Stimulated activated CD8-positive, alpha-beta memory T cell treated with anti-CD3 and anti-CD28 coated beads, Interleukin-12 subunit alpha, Interleukin-12 subunit beta, amount 100 ng/mL, for 24 hours (primary cell): ENCODE results near the gene CDC37.
A peak's percentile ranks its signal among the peaks of the same experiment; 100 is the strongest.

Experiments
- DNase-seq: peaks from one replicate; pipeline ENCODE4 v3.0.0-alpha.2; 2020; ENCODE audit errors: extremely low read depth

CDC37 gene

DNA sequence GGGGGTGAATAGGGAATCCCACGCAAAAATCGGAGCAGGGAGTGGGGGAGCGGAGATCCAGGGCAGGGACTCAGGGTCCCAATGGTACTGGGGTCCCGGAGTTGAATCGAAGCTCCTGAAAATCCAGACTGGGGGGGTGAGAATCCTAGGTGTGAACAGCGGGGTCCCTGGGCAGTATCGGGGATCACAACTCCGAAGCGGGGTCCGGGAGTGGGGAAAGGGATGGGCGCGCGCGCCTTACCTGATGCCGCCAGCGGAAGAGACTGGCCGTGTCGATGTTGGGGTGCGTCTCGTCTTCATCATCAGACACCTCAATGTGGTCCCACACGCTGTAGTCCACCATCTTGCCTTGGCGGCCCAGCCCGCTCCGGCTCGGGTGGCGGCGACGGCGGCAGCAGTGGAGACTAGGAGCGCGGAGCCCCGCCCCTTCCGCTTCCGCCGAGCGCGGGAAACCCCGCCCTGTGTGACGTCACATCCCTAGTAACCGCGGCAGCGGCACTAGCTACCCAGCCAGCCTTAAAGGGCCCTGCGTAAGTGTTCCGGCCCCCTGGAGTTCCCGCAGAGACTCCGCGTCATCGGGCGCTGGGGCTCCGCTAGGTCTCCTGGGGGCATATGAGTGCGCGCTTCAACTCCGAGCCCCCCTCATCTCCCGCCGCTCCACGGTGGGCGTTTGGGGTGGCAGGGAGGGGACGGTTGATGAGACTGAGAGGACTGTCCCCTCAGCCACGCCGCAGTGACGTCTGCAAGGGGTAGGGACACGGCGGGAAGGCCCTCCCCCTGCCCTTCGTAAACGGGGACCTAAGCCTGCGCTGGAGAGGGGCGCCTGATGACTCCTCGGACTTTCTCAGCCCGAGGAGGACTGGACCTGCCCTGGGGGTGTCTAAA, at the start of gene CDC37:
CDC37 (minus strand) TSS at position 406 of the 885 bp plus-strand sequence; CDS start at position 343, 63 bp downstream.
- DNase-seq: peak; percentile 96

DNA sequence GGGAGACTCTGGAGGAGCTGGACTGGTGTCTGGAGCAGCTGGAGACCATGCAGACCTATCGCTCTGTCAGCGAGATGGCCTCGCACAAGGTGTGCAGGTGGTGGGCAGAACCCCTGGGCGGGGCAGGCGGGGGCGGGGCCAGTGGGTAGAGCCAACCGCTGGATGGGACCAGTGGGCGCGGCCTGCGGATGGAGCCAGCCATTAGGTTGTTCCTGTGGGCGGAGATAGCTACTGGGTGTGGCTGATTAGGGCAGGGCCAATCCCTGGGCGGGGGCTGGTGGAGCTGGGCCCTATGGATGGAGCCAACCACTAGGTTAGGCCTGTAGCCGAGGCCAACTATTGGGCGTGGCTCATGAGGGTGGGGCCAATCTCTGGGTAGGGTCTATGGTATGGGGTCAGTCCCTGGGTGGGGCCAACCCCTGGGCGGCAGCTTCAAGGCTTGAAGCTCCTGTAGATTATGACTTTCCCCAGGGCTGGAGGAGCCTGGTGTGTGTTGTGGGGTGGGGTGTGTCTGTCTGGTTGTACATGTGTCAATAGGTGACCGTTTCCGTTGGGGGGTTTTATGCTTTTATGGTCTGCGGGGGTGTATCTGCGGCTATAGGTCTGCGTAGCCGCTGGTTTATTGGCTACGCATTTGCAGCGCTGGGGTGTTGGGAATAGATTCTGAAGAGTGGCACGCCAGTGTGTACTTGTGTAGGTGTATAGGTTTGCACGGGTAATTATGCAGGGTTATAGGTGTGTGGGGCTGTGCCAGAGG, 47.7 kb upstream of the CDC37 start:
- no peak for DNase-seq

DNA sequence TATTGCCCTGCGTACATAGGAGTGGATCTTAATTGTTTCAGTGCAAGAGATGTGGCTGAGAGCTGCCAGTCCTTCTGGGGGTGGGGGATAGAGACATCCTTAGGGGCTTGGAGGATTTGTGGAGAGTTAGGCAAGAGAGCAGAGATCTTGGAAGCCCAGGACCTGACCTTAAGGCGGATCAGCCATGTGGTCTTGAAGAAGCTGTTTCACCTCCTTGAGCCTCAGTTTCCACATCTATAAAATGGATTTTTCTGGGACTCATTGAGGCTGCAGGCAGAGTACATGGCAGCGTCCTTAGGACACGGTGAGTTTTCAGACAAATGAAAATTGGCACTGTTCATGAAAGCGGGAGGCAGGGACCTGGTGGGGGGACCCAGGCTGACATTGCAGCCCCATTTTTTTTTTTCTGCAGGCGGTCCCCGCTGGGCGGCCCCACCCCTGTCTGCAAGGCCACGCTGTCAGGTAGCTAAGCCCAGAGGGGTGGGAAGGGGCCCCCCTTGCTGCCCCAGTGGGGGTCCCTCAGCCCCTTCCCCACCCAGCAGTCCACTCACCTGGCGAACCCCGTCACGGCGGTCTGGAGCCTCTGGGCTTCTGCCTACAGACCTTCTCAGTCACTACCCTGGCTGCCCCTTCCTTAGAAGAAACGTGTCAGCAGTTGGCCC, 47.0 kb upstream of the CDC37 start:
- no peak for DNase-seq

DNA sequence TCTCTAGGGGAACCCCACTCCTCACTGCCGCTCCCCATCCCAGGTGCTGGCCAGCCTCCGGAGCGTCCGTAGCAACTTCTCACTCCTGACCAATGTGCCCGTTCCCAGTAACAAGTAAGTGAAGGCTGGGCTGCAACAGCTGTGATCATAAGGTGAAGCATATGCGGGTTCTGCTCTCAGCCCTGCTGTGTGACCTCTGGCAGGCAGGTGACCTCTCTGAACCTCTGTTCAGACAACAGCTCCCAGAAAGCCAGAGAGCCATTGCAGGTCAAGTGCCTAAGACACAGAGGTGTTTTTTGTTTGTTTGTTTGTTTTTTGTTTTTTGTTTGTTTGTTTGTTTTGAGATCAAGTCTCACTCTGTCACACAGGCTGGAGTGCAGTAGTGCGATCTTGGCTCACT, 45.7 kb upstream of the CDC37 start:
- DNase-seq: no peak

DNA sequence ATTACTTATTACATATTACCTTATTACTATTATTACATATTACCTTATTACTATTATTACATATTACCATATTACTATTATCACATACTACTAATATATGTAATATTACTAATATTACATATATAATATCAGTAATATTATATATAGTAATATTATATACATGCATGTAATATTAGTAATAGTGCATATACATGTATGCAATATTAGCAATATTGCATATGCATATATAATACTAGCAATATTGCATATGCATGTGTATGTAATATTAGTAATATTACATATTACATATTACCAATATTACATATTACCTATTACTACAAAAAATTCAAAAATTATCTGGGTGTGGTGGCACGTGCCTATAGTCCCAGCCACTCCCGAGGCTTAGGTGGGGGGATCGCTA, 39.4 kb upstream of the CDC37 start:
- no peak for DNase-seq

DNA sequence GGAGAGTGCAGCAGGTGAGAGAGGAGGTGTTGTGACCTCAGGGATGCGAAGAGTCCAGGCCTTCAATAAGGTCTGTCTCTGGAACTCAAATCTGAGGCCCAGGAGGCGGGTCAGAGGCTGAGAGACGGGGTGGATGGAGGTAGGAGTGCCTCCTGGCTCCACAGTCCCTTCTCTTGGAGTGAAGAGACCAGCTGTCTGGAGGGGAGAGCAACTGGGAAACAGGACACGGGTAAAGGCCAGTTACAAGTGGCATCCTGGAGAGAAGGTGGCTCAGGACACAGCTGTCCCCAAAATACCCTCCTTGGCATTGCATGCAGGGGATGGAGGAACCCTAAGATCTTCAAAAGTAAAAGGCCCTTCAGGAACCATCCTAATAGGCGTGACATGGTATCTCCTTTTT, 36.2 kb upstream of the CDC37 start:
- DNase-seq: no peak

DNA sequence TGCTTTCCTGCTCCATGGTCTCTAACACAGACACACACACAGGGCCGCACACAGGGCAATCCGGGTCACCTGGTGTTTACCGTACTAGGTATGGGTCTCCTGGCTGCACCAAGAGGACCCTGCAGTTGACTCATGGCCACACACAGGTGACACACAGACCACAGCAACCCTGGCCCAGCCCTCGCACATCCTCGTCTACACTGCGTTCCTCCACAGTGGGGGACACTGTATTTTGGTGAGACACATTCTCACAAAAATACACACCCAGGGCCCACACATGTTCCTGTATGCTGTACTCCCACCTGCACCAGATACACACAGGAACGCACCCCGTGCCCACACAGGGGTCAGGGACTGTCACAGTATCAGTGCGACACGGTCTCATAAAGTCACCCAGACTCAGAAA, 29.8 kb upstream of the CDC37 start:
- DNase-seq: no peak

DNA sequence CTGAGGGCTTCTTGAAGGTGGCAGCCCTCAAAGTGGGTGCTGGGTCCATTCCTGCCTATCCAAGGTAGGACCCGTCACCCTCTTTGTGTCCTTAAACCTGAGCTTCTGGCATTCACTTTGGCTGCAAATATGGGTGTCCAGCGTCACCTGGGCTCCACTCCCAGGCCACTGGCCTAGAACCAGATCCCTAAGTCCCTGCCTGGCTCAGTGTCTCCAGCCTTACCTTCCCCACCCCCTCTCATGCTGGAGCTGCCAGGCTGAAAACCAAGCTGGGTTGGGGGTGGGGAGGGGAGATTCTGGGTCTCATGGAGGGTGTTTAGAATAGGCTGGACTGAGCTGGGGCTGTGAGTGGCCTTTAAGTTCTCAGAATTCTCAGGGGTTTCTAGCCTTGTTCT, 29.4 kb upstream of the CDC37 start:
- no peak for DNase-seq

DNA sequence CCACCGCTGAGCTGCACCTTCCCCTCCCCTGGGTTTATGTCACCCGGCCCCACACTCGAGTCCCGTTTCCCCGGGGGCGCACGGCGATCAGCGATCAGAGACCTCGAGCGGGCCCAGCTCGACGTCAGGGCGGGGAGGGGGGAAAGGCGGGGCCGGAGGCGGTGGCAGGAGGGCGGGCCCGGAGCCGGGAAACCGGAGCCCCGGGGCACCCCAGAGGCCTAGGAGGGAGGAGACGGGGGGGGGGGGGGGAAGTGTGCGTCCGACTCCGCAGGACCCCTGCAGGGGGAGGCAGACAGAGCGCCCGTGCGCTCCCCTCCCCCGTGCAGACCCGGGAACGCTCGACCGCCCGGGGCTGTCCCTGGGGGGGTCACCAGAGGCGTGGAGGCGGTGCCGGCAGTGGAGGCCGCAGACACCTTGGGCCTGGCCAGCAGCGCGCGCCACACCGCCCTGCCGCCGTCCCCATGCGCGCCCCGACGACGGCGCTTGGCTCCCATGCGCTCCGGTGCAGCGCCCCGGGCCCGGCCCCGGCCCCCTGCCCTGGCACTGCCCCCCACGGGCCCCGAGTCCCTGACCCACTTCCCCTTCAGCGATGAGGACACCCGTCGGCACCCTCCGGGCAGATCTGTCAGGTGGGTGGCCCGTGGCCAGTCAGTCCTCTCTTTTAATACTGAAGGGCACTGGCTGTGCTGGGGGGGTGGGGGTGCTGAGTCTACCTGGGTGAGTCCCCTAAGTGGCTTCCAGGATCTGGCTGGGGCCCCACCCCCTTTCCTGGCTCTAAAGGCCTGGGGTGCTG, 28.8 kb upstream of the CDC37 start:
- DNase-seq: no peak

DNA sequence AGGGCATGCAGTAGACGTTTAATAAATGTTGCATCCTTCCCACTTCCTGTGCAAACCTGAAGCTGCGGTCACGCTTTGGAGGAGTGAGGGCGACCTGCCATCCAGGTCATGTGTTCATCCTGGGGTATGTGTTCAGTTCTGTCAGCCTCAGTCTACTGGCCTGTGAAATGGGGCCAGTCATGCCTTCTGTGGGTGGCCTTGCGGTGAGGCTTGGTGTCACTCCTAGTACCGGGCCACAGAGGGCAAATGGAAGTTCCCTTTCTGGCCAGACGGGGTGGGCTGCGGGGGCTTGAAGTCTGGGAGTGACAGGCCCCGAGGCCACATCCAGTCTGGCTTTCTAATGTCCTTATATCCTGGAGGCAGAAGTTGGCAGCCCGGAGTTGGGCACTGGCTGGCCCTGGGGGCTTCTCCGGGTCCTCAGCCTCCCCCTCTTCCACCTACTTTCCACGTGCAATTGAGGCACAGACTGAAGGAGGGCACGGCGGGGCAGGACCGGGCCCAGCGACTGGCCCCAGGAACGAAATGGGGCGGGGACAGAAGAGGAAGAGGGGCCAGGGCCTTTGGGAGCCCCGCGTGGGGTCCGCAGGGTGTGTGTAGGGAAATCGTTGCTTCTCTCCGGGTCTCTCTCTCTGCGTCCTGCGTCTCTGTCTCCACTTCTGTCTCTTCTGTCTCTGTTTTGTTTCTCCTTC, 28.1 kb upstream of the CDC37 start:
- DNase-seq: no peak

DNA sequence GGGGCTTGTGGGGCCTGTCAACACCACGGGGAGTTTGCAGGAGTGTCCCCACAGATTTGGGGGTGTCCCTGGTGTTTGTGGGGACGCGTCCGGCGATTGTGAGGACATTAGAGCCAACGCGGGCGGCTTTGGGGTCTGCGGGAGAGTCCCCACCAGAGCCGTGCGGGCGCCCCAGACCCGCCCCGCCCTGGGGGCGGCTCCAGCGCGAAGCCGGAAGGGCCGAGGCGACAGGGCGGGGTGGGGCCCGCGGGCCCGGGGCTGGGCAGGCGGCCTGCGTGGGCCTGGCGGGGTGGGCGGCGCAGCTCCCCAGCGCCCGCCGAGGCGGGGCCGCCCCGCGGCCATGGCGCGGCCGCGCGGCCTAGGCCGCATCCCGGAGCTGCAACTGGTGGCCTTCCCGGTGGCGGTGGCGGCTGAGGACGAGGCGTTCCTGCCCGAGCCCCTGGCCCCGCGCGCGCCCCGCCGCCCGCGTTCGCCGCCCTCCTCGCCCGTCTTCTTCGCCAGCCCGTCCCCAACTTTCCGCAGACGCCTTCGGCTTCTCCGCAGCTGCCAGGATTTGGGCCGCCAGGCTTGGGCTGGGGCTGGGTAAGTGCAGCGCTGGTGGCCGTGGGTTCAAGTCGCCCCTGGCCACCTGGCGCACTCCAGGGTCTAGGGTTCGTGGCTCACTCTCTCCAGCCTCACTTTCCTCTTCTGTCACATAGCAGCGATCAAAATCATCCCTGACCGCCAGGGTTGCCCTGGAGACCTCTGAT, 27.3 kb upstream of the CDC37 start:
- DNase-seq: no peak

DNA sequence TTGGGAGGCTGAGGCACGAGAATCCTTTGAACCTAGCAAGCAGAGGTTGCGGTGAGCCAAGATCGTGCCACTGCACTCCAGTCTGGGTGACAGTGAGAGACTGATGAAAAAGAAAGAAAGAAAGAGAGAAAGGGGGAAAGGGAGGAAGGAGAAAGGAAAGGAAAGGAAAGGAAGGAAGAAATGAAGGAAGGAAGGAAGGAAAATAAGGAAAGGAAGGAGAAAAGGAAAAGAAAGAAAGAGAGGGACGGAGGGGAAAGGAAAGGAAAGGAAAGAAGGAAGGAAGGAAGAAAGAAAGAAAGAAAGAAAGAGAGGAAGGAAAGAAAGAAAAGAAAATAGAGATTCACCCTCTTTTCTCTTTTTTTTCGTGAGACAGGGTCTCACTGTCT, 25.6 kb upstream of the CDC37 start:
- DNase-seq: no peak

DNA sequence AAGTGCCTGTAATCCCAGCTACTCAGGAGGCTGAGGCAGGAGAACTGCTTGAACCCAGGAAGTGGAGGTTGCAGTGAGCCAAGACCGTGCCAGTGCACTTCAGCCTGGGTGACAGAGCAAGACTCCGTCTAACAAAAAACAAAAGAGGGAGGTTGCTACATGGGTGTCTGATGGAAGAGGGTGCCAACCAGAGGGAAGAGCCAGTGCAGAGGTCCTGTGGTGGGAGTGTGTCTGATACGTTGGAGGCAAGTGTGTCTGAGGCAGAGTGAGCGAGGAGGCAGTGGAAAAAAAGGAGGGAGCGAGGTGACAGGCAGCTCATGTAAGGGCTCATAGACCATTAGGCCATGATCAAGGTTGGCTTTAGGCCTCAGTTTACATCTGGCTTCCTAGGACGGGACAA, 23.8 kb upstream of the CDC37 start:
- DNase-seq: no peak

DNA sequence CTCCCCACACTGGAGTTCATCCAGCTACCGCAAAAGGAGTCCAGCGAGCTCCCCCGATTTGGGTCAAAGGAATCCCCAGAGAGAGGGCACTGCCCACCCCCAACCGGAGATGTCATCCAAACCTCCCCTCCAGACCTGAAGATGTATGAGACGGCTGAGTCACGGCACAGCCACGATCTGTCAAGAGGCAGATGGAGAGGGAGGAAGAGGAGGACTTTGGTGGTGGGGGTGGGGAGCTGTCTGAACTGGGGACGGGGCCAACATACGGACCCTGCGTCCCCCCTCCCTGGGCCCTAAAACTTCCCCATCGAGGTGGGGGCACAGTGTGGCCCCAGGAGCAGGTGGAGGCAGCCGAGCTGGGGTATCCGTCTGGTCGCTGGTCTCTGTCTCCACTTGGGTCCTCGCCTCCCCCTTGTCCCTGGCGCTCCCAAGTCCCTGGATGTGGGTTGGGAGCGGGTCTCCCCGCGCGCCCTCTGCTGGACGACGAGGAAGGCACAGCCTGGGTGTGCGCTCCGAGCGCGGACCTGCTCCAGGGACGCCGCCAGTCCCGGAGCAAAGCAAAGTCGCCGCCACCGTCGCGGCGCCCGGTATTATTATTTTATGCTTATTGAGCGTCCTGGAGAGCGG, 20.8 kb upstream of the CDC37 start:
- no peak for DNase-seq

DNA sequence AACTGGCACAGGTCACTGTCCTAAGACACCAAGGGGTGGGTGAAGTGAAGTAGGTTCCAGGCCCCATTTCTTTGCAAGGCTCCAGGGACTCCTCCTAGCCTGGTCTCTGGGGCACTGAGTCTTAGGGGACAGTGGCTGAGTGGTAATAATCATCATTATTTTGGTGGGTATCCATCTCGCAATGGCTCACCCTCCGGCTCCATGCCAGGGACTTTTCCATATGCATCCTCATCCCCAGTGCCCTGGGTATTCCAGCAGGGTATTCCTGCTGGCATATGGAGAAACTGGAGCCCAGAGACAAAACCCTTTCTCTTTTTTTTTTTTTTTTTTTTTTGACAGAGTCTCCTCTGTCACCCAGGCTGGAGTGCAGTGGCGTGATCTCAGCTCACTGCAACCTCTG, 19.5 kb upstream of the CDC37 start:
- no peak for DNase-seq

DNA sequence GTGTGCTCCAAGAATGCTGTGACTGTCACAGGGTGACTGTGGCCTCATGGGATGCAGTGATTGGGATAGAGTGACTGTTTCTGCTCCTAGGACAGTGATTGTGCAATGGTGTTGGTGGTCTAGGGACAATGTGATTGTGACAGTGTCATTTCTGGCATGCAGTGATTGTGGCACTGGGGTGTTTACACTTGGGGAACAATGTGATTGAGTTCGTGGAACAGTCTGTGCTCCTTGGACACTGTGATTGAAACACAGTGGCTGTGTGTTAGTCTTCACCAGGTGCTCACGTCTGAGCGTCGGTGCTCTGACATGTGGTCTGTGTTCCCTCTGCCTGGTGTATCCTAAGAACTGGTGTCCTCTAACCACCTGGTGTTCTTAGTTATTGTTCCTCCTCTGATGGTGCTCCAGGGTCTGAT, 18.7 kb upstream of the CDC37 start:
- no peak for DNase-seq

DNA sequence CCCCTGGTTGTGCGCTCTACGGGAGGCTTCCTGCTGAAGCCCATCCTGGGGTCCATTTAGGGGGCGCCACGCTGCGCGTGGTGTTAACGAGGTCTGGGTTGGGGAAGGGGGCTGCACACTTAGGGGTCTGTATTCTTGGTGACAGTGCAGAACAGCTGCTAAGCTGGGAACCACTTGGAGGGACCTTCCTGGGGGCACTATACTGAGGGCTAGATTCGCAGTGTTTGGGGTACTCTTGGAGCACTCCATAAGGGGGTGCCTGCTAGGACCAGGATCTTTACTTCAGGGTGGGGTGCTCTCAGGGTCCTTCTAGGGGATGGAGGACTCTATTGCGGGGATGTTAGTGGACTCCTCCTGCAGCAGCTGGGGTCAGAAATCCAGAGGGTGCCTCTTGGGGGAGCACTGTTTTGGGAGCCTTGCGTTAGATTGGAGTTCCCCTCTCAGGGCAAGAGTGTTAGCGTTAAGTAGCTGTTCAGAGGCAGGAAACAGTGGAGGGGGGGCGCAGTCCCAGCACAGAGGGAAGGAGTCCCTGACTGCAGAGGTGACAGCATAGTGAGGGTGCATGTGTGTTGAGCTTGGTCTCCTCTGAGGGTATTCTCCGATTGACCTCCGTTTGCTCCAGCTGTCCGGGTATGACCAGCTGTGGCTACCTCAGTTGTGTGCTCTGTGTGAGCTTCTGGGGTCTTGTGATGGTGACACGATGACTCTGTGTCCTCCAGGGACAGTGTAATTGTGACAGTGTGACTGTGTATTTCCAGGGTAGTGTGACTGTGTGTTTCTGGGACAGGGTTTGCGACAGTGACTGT, 18.1 kb upstream of the CDC37 start:
- no peak for DNase-seq

DNA sequence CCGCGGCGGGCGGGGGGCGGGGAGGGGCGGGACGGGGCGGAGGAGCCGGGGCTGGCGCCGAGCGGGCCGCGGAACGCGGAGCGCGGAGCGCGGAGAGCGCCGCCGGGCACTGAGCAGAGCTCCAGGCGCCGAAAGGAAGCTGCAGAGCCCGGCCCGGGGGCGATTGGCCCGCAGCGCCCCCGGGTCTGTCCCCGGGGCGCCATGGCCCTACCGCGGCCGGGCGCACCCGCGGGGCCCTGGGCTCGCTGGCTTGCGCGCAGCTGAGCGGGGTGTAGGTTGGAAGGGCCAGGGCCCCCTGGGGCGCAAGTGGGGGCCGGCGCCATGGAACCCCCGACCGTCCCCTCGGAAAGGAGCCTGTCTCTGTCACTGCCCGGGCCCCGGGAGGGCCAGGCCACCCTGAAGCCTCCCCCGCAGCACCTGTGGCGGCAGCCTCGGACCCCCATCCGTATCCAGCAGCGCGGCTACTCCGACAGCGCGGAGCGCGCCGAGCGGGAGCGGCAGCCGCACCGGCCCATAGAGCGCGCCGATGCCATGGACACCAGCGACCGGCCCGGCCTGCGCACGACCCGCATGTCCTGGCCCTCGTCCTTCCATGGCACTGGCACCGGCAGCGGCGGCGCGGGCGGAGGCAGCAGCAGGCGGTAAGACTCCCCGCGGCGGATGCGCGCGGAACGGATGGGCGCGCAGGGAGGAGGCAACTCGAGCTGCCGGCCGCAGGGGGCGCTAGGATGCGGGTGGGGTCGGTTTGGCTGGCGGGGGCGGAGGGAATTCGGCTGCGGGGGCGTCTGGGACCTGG, 17.3 kb upstream of the CDC37 start, which contains the start of gene PDE4A:
PDE4A (plus strand) TSS at position 95 of the 796 bp plus-strand sequence; CDS start at position 322, 227 bp downstream.
- DNase-seq: no peak
